Smooth muscle cell of the brain vasculature (primary cell): Measurements from ENCODE around the gene WDFY4.

ENCODE experiments used
- DNase-seq: peaks from one replicate; pipeline ENCODE4 v3.0.0-alpha.2; 2012; ENCODE audit warnings: low read depth, low spot score

Gene WDFY4

DNA sequence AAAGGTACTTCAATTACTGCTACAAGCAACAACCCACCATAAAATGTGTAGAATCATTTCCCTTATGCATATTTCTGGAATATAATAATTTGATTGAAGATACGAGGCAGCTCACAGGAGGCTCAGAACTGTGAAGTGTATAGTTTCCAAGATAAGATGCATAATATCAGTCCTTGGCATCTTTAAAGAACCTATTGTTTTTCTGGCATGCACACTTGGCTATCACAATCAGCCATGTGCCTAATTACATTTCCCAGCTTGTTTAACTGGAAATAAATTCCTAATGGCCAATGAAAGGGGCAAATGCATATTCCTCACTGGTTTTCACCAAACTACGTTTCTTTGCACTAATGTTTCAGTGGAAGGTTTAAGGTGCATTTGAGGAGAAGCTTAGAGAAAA, 338.4 kb downstream of the WDFY4 start:
- no peak for DNase-seq

DNA sequence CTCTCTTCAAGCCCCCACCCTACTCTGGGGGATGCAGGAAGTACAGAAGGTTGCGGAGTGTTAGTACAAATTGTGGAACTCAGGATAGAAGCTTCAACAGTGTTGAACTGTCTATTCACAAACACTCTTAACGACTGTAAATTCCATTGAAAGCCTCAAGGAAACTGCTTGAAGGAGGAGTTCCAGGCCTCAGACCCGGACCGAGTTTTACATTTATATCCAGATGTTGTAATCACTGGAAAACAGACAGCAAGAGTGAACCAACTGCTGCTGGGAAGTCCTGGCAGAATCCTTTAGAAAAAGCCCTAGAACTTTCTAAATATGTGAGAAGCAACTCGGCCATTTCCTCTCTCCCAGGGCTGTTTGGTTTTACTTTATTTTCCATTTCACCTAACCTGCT, 339.1 kb downstream of the WDFY4 start:
- no peak for DNase-seq

GRCh38 chr10:49024484-49024883, 339.8 kb downstream of the WDFY4 start:
- no peak for DNase-seq

DNA sequence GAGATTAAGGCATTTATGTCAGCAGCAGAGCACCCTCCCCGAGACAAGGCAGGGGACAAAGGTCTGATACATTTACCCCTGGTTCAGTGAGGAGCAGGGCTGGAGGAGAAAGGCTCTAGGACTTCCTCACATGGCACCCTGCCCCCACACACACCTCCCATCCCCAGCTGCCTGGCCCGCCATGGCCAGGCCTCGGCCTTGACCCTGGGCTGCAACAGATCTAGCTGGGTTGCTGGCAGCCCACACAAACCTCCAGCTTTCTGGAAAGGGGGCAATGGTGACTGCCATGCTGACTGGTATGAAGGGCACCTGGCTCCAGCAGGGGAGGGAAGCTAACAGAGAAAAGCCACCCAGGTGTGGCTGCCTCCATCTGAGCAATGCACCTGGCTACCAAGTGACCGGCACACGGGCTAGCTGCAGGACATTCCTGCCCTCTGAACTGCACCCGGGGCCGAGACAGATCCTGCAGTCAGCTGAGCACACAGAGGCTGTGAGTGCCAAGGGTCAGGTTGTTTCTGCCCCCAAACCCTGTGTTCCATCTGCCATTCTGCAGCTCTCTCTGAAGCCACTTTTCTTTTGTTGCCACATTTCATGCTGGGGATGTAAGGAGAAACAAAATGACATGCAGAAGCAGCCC, 340.8 kb downstream of the WDFY4 start:
- DNase-seq = no peak

DNA sequence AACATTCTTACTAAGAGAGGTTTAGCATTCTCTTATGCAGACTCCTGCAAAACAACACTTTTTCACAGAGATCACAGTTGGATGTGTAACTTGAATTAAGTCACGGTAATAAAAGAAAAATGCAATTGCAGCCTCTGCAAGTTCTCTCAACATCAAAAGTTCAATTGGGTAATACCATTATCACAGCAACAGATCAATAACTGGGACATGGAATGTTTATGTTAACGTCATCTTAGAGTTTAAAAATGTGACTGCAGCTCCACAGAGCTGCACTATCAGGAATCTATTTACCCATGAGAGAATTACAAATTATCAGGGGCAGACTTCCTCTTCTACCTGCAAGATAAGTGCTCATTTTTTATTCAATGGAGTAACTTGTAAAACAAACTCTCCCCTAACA, 344.0 kb downstream of the WDFY4 start:
- no peak for DNase-seq

DNA sequence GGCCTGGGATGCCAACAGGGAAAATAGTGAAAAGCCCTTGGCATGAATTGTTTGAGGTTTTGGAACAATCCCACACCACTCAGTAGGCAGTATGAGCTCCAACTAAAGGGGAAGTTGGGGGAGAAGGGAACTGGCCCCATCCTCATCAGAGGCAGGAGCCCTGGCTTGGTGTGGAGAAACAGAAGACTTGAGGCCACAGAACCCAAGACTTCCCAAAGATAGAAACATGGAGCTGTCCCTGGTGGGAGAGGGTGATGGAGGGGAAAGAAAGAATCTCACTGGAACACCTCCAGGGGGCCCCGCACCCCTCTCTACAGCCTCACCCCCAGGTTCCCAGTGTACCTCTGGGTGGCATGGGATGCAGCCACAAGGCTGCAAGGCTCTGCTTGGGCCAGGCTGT, 345.0 kb downstream of the WDFY4 start:
- DNase-seq = no peak
